Dermis blood vessel endothelial cell (primary cell): ENCODE results near the gene WDR64. TPM values are rescaled to one million over a fixed set of nuclear protein-coding genes. Genes with fewer than 3 reads are reported as not detected.
"Not testable (repeated sequence)": the region's sequence is repeated elsewhere in the genome, so short reads cannot be mapped to it uniquely, and the experiment has no call there.

Experiments
- DNase-seq: peaks from one replicate; pipeline ENCODE4 v3.0.0; 2010
- total RNA-seq: library from RNA; depleted of rRNA; stranded (reverse); fragments of >200 nt; gene quantifications from 2 replicates; pipeline ENCODE4 v1.2.3, GENCODE V29; 2014

The WDR64 gene
- total RNA-seq, 1 donor from 2014 or later = 0.17 TPM

- no peak for DNase-seq
Observed at GRCh38 chr1:241808265-241808664, 156.2 kb downstream of the WDR64 start.

DNA sequence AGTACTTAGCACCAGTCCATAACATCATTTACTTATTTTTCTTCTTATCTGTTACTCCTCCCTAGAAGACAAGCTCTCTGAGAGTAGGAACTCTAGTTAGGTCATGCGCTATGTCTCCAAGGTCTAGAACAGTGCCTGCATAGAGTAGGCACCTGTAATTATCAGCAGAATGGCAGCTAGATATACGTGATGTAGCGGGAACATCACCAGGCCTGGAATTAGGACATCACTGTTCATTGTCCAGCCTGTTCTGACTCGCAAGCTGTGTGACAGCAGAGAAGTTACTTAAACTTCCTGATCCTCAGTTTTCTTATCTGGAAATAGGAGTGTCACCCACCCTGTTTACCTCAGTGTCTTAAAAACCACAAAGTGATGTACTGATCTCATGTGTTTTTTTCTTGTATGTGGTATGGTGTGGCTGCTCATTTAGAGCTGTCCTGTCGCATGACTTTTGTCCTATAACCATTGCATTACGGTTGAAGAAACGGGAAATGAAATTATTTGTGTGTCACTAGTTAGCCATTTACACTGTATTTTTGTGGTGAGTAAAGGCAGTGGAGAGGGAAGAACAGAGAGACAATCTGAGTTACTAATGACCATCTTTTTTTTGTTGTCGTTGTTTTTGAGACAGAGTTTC lies 158.8 kb downstream of the WDR64 start:
- no peak for DNase-seq

- no peak for DNase-seq
Observed at GRCh38 chr1:241813768-241814320, 161.8 kb downstream of the WDR64 start.

- DNase-seq = no peak
Observed at GRCh38 chr1:241816008-241816407, 163.9 kb downstream of the WDR64 start.

- DNase-seq = no peak
Observed at GRCh38 chr1:241817331-241817792, 165.3 kb downstream of the WDR64 start.

DNA sequence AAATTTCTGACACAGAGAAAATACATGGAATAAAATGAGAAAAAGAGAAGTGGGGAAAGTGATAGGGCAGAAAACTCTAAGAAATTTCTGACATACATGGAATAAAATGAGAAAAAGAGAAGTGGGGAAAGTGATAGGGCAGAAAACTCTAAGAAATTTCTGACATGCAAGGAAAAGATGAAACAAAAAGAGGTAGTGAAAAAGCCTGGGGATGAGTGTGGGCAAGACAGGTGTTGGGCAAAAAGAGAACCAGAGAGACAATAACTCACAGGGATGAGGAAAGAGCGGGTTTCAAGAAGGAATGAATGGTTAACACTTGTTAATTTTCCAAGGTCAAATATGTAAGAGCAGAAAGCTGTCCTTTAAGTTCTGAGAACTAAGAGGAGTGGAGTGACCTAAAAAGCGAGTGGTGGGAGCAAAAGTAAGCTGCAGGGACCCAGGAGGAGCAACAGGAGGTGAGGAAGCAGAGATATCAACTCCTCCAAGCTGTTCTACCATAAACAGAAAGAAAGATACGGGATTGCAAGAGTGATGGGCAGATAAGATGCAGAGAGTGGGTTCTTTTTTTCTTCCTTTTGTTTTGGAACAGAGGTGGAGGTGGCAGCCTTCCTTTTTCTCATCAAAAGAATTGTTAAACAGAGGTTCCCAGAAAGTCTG lies 166.0 kb downstream of the WDR64 start:
- no peak for DNase-seq

DNA sequence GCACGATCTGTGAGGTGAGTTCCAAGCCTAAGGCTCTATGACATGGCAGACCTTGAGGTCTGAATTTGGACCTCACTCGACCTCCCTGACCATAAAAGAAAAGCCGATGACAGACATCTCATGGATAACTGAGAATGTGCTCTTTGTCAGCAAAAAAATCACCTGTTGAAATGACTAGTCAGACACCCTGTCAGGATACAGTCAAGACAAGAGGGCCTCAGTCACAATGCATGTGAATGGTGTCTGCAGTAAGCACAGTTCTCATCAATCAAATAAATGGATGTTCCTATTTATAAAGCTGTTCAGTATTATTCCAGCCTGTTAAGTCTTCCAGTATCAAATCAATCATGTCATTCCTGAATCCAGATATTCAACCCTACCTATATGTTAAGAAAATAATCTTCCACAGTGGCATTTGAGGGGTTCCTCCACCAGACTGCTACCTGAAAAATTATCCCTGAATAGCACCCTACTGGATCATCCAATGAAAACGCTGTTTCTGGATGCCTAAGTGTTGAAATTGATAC lies 167.3 kb downstream of the WDR64 start:
- DNase-seq = no peak

- DNase-seq = no peak
Observed at GRCh38 chr1:241821363-241821762, 169.3 kb downstream of the WDR64 start.

- no peak for DNase-seq
Observed at GRCh38 chr1:241822846-241823245, 170.8 kb downstream of the WDR64 start.

DNA sequence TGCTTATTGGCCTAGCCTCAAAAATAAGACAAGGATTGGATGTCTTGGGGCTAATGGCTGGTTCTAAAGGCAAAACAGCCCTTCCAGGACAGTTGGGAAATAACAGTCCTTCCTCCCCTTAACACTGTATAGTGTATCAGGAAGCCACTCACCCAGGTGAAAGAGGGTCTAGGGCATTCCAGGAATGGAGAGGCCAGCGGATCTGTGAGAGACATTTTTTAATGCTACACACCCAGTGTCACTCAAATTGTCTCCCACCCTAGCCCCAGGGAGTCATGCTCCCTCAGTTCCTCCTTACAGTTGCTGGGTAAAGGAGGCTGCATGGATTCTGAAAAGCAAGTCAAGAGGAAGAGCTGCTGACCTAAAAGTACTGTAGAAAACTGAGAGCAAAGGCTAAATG lies 171.8 kb downstream of the WDR64 start:
- DNase-seq = no peak

GRCh38 chr1:241825581-241825980 lies 173.5 kb downstream of the WDR64 start:
- DNase-seq = no peak

DNA sequence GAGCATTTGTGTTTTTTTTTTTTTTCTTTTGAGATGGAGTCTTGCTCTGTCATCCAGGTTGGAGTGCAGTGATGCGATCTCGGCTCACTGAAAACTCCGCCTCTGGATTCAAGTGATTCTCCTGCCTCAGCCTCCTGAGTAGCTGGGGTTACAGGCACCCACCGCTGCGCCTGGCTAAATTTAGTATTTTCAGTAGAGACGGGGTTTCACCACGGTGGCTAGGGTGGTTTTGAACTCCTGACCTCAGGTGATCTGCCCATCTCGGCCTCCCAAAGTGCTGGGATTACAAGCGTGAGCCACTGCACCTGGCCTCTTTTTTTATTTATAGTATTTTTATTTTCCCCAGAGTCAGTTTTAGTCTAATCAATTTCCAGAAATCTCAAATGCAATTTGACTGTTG lies 174.5 kb downstream of the WDR64 start:
- not testable (repeated sequence) for DNase-seq

GRCh38 chr1:241827264-241827663 lies 175.2 kb downstream of the WDR64 start:
- no peak for DNase-seq

DNA sequence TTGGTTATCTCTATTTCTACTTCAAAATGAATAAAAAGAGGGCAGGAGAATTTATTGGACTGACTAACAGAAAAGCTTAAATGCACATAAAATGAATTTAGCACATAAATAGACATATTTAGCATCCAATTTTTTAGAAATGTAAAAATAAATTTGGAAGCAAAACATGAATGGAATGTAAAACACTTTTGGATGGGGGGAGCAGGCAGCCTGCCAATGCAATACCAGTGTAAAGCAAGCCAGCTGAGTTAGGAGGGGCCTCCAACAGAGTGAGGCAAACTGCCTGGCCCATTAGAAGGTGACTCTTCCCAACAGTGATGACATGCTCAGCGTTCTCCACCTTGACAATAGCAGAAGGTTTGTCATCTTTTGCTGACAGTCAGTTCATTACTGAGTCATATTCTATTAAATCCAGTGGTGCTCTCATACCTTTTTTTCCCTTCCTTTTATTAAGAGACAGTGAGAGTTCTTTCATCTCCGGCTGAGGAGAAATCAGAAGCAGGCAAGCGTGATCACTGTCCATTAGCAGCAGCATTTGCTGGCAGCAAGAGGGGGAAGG lies 176.5 kb downstream of the WDR64 start:
- no peak for DNase-seq

GRCh38 chr1:241829468-241829867 lies 177.4 kb downstream of the WDR64 start:
- no peak for DNase-seq

DNA sequence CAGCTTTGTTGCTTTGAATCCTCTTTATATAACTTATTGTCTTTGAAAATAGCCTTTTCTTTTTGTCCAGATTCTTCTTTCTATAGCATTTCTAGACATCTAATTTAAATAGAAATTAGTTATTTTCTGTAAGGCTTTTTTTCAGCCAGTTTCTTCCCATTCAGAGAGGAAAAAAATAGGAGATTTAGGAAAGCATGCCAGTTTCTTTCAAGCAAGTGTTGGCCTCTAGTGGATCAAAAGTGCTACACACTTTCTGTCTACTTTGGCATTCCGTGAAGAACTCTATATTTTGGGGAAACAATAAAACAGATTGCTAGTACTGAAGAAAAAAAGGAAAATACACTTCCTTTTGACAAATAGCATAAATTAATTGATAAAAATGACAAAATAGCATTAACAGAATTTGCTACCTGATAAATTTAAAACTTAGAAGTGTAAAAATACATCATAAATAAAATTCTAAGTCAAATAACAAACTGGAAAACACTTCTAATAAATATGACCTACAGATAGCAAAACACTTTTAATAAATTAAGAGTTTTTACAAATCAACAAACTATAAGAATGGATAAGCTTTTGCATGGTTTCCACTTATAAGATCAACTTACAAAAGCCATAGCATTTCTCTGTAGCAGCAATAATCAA lies 182.8 kb downstream of the WDR64 start:
- DNase-seq = peak; percentile 62

- DNase-seq = peak; percentile 50
Observed at GRCh38 chr1:241836941-241837340, 184.9 kb downstream of the WDR64 start.

DNA sequence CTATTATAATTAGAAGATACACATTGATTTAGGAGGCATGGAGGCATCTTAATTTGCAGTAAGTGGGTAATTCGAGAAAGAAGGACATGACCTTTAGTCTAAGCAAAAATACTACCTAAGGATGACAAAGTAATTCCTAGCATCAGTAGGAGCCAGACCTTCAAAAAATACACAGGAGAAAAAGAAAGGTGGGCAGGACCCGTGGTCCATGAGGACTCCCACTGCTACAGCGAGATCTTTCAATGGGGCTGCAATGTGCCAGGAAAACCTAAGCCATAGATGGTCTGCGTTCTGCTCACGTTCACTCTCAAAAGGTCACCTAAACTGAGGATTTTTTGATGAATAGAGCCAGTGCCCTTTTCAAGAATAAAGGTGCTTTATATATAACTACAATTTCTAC lies 185.3 kb downstream of the WDR64 start:
- DNase-seq = no peak

DNA sequence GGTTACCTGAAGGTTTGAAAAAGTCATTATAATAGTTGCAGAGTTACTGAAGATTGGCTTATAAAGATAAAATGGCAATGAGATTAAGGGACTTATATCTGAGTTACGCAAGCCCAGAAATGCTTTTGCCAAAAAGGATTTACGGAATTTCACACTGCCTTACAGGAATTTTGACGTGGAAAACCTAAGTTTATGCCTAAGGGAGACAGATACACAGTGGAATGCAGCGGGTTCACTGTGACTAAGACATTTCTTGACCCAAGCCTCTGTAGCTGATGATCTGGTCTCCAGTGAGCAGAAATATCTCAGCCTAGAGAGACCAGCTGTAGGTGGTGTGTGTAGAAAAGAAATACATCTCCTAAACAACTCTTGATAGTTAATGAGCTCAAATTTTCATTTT lies 185.8 kb downstream of the WDR64 start:
- DNase-seq = no peak

- DNase-seq = no peak
Observed at GRCh38 chr1:241838897-241839296, 186.8 kb downstream of the WDR64 start.

DNA sequence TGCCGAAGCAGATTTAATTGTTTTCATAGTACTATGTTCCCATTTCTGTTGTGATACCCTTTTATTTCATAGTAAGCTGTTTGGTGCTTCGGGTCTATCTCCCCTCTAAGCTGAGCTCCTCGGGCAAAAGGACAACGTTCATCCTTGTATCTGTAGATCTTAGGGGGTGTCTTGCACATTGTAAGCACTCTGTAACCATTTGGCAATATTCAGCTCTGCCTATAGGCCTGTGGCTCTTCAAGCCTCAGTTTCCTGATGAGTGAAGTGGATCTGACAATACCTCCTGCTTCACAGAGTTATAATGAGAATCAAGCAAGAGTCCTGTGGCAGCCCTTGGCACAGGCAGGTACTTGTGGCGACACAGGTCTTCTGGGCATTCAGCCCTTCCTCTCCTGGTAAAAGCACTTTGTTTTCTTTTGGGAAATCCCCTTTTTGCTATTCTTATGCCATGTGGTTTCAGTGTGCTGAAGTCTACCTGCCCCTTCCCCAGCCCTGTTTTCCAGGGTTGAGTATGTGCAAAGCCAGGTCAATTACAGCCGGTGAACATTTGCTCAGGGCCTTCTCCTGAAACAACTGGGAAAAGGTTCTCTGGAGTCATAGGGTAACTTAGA lies 187.4 kb downstream of the WDR64 start:
- no peak for DNase-seq

- no peak for DNase-seq
Observed at GRCh38 chr1:241840164-241840563, 188.1 kb downstream of the WDR64 start.

GRCh38 chr1:241841691-241842090 lies 189.6 kb downstream of the WDR64 start:
- DNase-seq = no peak
